GM19043 (cell line): ENCODE results near the gene C2CD3.

Experiments used
- ATAC-seq: cut with Tn5 transposase; IDR thresholded peaks from one replicate; pipeline ENCODE4 v1.9.1; 2021; ENCODE audit warnings: low read depth; ENCODE audit not compliant: unreplicated experiment

C2CD3 gene

DNA sequence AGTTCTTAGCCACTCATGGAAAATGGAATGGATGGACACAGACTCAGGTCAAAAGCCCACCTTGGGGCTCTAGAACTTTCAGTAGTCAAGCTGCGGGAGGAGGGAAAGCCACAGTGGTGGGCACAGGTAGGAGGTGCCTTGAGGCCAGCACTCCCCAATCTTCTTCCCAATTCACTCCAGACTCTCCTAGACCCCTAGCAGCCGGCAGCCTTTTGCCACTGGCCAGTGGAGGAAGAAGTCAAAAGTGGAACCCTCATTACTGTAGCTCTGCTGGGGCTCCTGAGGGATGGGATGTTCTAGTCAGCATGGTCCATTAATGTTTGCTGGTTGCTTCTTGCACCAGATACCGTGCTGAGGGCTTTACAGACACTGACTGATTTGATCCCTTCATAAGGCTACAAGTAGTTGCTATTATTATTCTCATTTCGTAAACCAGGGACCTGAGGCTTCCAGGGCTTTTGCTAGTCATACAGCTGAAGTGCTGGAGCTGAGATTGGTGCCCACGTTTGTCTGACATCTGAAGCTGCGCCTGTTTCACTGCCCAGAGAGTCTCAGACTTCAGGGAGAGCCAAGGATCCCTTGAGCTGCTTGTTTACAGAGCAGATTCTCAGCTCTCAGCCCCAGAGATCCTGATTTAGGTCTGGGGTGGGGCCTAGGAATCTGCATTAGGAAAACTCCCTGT lies 163.0 kb downstream of the C2CD3 start:
- ATAC-seq: no peak

DNA sequence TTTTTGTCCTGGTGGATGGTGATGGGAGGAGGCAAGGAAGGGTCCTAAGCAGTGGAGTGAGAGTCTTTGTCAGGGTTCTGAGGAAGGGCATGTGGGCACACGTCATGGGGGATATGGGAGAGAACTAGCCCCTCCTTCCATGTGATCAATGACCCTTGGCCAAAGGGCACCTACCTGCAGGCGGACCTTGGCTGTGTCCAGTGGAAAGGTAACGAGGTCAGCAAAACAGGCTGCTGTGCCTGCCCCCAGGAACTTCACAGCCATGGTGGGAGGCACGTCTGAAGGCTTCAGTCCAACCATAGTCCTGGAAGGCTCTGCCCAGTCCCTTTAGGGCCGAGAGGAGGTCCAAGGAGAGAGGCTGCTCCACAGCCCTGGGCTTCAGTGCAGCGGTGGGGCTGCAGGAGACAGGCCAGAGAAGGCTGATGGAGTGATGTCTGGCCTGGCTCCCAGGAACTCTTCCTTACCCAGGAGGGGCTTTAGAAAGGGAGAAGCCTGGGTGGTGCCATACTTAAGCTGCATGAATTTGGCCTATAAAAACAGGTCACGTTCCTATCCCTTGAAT lies 164.0 kb downstream of the C2CD3 start:
- no peak for ATAC-seq

DNA sequence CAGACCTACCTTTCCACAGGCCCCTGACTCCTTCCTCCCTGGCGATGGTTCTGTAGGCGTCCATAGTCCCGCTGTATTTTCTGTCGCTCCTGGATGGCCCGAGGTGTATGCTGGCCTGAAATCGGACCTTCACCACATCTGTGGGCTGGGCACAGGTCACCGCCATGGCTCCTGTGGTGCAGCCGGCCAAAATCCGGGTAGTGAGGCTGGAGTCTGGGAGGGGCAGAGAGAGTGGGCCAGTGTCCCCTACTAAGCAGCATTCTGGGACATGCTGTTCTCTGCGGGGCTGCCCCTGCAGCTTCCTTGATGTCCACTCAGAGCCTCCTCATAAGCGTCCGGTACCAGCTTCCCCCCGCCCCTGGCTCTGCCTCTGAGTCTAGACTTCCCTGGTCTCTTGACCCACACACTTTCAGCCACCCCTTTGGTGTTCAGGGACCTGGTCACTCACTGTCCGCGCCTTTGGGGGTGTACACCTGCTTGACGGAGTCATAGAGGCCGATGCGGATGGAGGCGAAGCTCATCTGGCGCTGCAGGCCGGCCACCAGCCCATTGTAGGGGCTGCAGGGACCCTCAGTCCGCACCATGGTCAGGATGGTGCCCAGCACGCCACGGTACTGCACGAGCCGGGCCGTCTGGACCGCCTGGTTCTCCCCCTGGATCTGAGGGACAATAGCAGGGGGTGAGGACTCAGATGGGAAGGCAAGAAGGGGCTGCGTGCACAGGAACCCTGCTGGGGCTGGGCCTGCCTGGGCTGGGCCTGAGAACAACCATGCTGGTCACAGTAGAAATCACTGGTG lies 164.9 kb downstream of the C2CD3 start:
- ATAC-seq: no peak

DNA sequence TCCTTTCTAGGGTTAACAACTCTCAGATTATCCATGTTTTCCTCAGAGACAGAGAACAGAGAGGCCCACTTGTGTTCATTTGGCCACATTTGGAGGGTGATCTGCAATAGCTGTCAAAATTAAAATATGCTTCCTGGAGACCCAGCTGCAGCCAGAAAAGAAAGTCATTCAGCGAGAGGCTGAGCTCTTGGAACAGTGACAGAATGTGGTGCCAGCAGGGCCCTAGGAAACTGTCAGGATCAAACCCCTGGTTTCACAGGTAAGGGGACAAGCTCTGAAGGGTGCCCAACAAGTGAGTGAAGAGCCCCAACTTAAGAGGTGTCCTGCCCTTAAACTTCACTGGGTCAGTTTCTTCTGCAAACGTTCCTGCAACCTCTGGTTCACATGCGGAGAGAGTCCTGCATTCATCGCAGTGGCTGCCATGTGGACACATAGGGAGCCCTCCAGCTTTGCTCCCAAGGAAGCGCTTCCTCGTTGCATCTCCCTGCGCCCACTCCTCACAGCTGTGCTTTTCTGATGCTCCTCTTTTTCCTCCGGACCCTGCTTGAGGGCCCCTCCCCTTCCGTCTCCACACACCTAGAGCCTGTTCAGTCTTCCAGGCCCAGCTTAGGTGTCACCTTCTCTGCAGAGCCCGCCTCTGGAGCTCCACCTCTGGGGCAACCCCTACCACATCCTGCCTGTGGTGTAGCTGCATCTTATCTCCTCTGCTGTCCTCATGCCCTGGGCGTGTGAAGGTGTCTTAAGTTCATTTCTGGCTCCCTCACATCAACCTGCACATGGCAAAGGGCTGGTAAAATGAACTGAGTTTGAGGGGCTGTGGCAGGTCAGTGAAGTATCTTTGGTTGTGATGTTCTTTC lies 165.8 kb downstream of the C2CD3 start:
- ATAC-seq: no peak

DNA sequence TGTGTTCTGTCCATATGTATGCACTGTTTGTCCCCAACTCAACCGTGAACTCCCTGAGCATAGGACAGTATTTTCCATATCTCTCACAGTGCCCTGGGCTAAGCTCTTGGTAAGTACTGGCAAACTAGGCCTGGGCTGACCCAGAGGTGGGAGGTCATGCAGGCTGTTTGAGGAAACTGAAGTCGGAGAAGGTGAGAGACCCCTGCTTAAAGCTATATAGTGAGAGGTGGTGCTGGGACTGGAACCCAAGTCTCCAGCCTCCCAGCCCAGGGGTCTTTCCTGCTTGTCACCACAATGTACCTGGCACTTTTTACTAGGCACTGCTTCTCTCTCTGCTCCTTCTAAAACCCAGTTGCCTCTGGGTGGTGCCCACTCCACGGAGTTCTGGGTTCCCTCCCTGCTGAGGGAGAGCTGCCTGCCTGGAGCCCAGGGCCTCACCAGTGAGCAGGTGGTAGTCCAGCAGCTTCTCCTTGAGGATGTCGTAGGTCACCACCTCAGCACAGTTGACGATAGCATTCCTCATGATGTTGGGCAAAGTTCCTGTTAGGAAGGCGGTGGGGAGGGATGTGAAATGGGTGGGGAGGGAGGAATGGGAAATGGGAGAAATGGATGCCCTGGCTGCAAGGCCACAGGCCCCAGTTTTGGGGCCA lies 166.6 kb downstream of the C2CD3 start:
- no peak for ATAC-seq

DNA sequence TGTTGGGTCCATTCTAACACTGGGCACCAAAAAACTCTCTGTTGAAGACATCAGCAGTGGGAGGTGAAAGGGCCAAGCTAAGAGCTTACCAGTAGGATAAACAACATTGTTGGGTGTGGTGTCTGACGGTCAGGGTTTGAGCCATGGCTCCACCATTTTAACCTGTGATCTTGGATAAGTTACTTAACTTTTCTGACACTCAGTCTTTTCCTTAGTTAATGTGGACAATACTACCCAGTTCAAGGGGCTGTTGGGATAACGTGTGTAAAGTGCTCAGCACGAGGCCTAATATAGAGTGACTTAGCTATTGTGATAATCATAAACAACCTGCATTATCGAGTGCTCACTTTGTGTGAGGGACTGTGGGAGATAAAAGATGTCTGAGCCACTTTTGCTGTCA lies 168.0 kb downstream of the C2CD3 start:
- no peak for ATAC-seq

DNA sequence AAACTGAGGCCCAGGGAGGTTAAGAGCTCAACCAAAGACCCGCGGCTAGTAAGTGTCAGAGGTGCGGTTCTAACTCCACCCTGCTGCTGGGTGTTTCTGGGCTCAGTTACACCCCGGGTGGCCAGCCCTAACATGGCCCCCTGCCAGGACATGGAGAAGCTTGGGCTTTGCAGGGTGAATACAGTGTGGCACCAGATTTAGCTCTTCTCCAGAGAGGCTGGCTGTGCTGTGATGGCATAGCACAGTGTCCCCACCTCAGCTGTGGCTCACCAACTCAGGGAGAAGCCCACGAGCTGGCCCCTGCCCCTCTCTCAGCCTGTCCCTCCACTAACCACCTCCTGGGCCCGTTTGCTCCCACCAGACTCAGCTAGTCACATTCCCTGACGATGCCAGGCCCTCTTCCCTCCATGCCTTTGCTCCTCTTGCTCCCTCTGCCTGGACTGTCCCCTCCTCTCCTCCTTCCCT lies 168.9 kb downstream of the C2CD3 start:
- no peak for ATAC-seq

DNA sequence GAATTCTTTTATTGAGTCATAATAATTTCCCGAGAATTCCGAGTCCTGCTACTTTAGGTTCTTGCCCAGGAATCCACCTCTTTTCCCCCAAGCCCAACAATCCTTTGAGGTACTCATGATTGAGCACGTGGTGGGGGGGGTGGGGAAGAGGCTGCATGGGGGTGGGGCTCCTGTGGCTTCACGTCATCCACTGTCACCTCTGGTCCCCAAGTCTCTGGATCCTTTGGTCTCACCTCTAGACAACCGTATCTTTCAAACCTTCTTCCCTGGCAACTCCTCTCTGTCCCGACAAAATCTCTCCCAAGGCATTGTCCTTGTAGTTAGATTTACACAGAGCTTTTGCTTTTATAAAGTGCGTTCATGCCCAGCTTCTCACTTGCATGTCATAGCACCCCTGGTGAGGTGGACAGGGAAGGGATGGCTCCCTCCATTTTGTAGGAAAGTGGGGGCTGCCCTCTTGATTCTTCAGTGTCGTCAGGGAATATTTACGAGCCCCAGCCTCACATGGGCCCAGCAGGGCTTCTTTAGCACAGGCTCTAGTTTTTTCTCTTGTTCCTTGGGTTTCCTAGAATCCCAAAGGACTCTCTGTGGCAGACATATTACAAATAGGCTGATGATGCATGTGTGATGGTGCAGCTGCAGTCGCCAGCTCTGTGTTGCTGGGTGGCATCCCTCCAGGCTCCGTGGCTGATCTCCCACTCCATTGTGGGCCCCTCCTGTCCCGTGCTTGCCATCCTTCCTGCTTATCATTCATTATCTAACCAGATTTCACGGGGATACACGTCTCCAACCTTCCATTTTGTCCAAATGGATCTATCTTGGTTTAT lies 170.3 kb downstream of the C2CD3 start:
- ATAC-seq: no peak

DNA sequence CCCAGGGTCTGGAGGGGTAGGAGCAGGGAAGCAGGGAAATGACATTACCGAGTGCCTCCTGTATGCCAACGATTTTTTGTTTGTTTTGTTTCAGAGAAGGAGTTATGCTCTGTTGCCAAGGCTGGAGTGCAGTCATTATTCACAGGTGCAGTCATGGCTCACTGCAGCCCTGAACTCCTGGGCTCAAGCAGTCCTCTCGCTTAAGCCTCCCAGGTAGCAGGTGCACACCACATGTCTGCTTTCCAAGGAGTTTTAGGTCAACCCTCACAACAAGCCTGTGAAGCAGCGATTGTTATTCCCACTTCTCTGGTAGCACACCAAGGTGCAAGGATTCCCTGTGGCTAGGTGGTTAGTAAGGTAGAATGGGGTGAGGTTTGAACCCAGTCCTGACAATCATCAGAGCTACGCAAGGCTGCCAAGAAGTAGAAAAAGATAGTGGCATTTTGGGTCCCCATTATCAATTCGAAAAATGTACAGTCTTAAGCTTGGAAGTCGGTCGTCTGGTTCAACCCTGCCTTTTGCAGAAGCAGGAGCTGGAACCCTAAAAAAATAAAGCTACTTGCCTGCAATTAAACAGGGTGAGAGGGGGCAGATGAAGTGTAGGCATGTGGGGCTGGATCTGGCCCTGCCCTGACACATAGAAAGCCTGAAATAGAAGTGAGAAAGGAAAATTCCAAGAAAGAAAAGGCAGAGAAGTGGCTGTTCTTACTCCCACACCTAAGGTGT lies 171.1 kb downstream of the C2CD3 start:
- ATAC-seq: no peak

DNA sequence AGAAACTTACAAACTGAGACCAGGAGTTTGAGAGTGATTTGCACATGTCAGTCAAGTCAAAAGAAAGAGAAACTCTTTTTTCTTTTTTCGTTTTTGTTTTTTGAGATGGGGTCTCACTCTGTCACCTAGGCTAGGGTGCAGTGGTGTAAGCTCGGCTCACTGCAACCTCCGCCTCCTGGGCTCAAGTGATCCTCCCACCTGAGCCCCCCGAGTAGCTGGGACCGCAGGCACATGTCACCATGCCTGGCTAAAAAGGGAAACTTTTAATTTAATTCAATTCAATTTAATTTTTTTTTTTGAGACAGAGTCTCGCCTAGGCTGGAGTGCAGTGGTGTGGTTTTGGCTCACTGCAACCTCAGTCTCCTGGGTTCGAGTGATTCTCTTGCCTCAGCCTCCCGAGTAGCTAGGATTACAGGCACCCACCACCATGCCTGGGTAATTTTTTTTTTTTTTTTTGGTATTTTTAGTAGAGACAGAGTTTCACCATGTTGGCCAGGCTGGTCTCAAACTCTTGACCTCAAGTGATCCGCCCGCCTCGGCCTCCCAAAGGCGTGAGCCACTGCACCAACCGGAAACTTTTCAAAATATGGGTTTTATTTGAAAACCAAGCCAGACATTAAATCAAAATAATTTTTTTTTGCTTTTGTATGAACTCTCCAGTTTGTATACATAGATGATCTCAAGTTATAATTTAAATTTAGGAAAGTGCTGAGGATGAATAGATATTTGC lies 171.8 kb downstream of the C2CD3 start:
- ATAC-seq: no peak

DNA sequence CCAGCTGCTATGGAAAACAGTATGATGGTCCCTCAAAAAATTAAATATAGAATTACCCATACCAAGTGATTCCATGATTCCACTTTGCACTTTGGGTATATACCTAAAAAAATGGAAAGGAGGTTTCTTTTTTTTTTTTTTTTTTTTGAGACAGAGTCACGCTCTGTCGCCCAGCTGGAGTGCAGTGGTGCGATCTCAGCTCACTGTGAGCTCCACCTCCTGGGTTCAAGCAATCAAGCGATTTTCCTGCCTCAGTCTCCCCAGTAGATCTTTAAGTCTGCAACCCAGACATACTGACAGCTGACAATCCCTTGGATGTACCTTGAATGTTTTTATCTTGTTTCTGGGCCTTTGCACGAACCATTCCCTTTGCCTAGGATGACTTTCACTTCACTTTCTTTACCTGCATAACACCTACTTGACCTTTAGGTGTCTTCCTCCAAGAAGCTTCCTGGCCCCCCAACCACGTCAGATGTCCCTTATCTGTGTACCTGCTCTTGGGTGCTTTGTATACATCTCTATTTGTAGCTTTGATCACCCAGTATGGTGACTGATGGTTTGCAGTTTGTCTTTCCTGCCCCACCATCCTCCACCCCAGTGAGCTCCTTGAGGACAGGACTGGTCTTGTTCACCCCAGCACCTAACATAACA lies 173.6 kb downstream of the C2CD3 start:
- no peak for ATAC-seq

DNA sequence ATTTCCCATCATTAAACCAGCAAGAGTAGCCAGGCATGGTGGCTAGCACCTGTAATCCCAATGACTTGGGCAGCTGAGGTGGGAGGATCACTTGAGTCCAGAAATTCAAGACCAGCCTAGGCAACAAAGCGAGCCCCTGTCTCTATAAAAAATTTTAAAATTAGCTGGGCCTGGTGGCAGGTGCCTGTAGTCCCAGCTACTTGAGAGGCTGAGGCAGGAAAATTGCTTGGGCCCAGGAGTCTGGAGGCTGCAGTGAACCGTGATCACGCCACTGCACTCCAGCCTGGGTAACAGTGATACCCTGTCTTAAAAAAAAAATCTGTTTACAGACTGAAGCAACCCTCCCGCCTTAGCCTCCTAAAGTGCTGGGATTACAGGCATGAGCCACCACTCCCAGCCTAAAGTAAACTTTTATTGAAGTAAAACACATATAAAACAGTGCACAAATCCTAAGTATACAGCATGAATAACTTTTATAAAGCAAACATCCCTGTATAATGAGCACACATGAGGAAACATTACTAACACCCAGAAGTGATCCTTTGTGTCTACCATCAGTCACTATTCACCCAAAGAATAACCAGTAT lies 174.5 kb downstream of the C2CD3 start:
- no peak for ATAC-seq

DNA sequence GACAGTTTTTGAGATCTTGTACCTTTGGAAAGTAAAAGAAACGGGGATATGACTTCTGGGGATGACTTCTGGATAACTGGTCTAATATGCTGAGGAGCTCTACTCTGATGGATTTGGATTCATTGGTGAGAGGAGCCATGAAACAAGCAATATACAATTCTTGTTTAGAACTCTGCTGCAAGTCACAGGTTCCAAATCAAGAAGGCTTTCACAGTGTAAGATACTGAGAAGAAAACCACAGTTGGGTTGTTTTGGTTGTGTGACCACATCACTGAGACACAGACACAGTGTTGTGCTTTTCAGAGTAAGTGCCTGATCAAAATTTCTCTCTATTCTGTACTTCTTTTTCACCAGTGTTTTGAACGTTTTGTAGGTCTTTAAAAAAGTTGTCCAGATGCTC lies 175.1 kb downstream of the C2CD3 start:
- no peak for ATAC-seq

DNA sequence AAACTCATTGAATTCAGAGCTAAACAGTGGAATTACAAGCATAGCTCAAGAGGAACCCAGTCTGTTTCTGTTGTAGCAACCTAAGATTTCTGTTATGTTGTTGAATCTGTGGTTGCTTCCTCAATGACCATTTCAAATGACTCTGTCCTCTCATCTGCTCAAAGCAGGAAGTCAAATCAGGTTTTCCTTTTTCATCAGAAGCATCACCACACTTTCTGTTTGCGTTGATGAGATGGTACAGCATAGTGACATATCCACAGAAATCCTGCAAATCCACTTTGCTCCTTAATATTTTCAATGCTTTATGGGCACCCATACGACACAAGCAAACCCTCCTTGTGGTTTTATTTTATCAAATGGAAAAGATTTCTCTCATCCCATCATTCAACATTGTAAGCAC lies 175.6 kb downstream of the C2CD3 start:
- peak; percentile 48 for ATAC-seq

DNA sequence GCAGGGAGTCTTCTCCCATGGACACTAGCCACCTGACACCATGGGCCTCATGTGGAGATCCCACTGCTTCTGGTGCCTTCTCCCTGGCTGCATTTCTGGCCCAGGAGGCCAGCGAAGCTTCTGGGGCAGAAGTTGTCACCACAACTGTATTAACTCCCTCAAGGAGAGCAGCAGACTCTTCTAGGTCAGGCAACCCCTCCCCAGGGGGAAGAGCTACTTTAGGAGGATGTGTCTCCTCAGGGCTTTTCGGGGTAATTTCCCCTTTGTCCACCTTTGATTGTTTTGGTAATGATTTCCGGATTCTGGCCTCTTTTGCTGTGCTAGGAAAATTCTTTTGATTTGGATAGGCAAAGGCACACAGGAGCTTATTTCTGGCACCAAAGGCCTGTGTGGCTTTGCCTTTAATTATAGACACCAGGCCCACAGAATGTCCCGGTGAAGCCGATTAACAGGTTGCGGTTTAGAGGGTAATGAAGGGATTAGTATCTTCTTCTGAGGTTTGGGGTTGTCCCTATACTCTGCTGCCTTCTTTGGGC lies 179.3 kb downstream of the C2CD3 start:
- no peak for ATAC-seq

DNA sequence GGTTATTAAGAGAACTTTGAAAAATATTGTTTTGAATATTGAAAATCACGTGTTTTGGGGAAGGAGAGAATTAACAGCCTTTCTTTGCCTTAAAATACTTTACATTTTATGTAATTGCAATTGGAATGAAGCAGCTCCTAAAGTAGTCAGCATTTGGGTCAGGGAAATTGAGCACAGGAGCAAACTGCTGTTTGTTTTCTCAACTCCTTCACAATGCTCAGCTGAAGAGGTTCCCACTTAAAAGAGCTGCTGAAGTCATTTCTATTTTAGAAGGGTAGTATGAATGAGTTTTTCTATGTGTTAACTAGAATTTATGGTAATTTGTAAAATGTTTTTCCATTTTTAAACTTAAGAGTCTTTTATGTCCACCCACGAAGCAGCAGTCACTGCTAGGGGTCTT lies 180.1 kb downstream of the C2CD3 start:
- no peak for ATAC-seq

DNA sequence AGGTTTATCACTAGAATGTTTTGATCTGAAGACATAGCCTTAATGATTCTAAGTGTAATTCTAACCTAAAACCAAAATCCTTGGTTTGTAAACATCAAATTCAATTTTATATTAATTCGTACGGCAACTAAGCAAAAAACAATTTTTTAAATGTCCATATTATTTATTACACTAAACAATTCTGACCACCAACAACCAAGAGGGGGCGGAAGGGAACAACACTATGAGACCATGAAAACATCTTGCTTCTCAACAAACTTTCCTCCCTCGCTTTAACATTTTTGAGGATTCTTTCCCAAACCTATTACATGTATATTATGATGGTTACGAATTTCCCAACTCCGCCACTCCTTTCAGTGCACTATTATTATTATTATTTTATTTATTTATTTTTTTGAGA lies 181.6 kb downstream of the C2CD3 start:
- ATAC-seq: no peak
